Body of pancreas (tissue), 4 donors: ENCODE results near the gene METTL8. TPM values are rescaled to one million over a fixed set of nuclear protein-coding genes. Genes with fewer than 3 reads are reported as not detected.

Experiments used
- ATAC-seq: fragments of 150-250 bp; one replicate; pipeline ENCODE4 v1.9.1; 2016
- DNase-seq, 4 donors: peaks; one replicate each; pipeline ENCODE4 v3.0.0-alpha.2; 2019
- H3K27ac ChIP-seq, 4 donors: fragments of 200-600 bp; sonication (generic); 1 replicate in 3 of 4; 2 replicates in 1 of 4; pipeline versions ENCODE4 v1.5.1 to v1.6.1; 2016 to 2019; ENCODE audit warnings: mild to moderate bottlenecking in 1 of 4, mixed read lengths in 1 of 4, moderate library complexity in 1 of 4
- H3K27me3 ChIP-seq, 2 donors: fragments of 200-600 bp; sonication (generic); one replicate each; pipeline ENCODE4 v1.6.0; 2016; ENCODE audit warnings: mild to moderate bottlenecking in 1 of 2
- H3K36me3 ChIP-seq, 2 donors: fragments of 200-600 bp; sonication (generic); replicated peaks in 1 of 2; 2 replicates each; pipeline ENCODE4 v1.5.1; 2016; ENCODE audit warnings: low read depth in 2 of 2; ENCODE audit not compliant: insufficient read depth in 1 of 2
- H3K4me1 ChIP-seq: fragments of 200-600 bp; sonication (generic); one replicate; pipeline ENCODE4 v1.6.0; 2016
- H3K4me3 ChIP-seq, 2 donors: fragments of 200-600 bp; sonication (generic); 1 replicate in 1 of 2; 2 replicates in 1 of 2; pipeline ENCODE4 v1.5.1; 2016 to 2019
- H3K9me3 ChIP-seq, 3 donors: fragments of 200-600 bp; sonication (generic); 1 replicate in 2 of 3; 2 replicates in 1 of 3; pipeline ENCODE4 v1.5.1; 2016
- POLR2A ChIP-seq, 3 donors: fragments of 450-650 bp; IDR thresholded peaks; one replicate each; pipeline ENCODE4 v1.6.1; 2016; ENCODE audit warnings: antibody characterized with exemption in 3 of 3, mild to moderate bottlenecking in 2 of 3
- WGBS, 2 donors: methylation state at CpG; one replicate each; pipeline ENCODE4 v1.1.5; 2017; 5-methylcytosine and 5-hydroxymethylcytosine counted together
- intact Hi-C: fragments of 100-400 bp; cut with DNase I; formaldehyde crosslinking; loops from one replicate; pipeline ENCODE4 v1.15.1; 2023
- total RNA-seq, 2 donors: library from RNA; depleted of rRNA; stranded (reverse); fragments of >200 nt; gene quantifications; one replicate each; pipeline ENCODE4 v1.1.0, GENCODE V29; 2016
- TF ChIP-seq, protein P1 (sequence below), 7 experiments: fragments of 450-650 bp in 4 of 7; fragments of 200-600 bp in 3 of 7; sonication (generic) in 3 of 7; IDR thresholded peaks; one replicate each; pipeline ENCODE4 v1.5.1; 2016 to 2019; ENCODE audit warnings: antibody characterized with exemption in 7 of 7

Gene METTL8
- total RNA-seq, 2 donors from 2014 or later = 14.8 to 17.4 TPM

GRCh38 chr2:171348056-171348455 is 85.7 kb downstream of the METTL8 start:
- no peak for TF ChIP-seq POLR2A (IDR thresholded peaks at IDR 0.05)
- TF ChIP-seq, protein P1, sequence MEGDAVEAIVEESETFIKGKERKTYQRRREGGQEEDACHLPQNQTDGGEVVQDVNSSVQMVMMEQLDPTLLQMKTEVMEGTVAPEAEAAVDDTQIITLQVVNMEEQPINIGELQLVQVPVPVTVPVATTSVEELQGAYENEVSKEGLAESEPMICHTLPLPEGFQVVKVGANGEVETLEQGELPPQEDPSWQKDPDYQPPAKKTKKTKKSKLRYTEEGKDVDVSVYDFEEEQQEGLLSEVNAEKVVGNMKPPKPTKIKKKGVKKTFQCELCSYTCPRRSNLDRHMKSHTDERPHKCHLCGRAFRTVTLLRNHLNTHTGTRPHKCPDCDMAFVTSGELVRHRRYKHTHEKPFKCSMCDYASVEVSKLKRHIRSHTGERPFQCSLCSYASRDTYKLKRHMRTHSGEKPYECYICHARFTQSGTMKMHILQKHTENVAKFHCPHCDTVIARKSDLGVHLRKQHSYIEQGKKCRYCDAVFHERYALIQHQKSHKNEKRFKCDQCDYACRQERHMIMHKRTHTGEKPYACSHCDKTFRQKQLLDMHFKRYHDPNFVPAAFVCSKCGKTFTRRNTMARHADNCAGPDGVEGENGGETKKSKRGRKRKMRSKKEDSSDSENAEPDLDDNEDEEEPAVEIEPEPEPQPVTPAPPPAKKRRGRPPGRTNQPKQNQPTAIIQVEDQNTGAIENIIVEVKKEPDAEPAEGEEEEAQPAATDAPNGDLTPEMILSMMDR (IDR thresholded peaks at IDR 0.05) = no peak
- ATAC-seq = no peak
- no peak overlapping the region for H3K27ac ChIP-seq
- intact Hi-C loops = no loop called here
- WGBS, 2 donors = 29 to 68% methylated on average over 1 of the region's 1 CpG
- no peak for DNase-seq
- no peaks in the 10 kb centered on the region for H3K27me3 ChIP-seq
- no peaks in the 10 kb centered on the region for H3K4me1 ChIP-seq
- no peak overlapping the region for H3K4me3 ChIP-seq
- no peaks in the 10 kb centered on the region for H3K36me3 ChIP-seq
- H3K9me3 ChIP-seq = no peaks in the 10 kb centered on the region

DNA sequence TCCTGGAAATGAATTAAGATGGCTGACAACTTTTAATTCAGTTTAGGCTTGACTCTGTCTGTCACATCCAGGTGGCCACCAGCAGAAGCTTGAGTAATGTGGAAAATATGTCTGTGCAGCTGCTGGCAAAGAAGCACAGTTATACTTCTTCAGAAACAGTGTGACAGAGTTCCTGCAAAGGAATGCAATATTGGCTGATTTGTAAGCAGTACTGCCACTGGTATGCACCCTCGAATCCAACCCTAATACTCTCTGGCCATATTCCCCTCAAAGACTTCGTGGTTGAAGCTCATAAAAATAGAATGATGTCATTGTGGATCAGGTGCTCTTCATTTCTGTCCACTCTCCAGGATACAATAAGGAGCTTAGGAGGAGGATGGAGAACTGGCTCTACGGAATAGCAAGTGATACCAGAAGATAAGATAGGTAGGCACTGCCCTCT is 86.2 kb downstream of the METTL8 start:
- no peaks in the 10 kb centered on the region for H3K36me3 ChIP-seq
- H3K4me1 ChIP-seq = no peaks in the 10 kb centered on the region
- DNase-seq (peak in 1 of 4 donors; percentile 3), ATAC-seq (no peak)
- intact Hi-C loops = no loop called here
- H3K27me3 ChIP-seq = no peaks in the 10 kb centered on the region
- no peaks in the 10 kb centered on the region for H3K9me3 ChIP-seq
- no peak for TF ChIP-seq POLR2A (IDR thresholded peaks at IDR 0.05)
- TF ChIP-seq, protein P1 (IDR thresholded peaks at IDR 0.05) = no peak
- no peak overlapping the region for H3K27ac ChIP-seq
- whole genome bisulfite sequencing, 2 donors = 35 to 59% methylated on average over 3 of the region's 3 CpGs
- H3K4me3 ChIP-seq = no peak overlapping the region

DNA sequence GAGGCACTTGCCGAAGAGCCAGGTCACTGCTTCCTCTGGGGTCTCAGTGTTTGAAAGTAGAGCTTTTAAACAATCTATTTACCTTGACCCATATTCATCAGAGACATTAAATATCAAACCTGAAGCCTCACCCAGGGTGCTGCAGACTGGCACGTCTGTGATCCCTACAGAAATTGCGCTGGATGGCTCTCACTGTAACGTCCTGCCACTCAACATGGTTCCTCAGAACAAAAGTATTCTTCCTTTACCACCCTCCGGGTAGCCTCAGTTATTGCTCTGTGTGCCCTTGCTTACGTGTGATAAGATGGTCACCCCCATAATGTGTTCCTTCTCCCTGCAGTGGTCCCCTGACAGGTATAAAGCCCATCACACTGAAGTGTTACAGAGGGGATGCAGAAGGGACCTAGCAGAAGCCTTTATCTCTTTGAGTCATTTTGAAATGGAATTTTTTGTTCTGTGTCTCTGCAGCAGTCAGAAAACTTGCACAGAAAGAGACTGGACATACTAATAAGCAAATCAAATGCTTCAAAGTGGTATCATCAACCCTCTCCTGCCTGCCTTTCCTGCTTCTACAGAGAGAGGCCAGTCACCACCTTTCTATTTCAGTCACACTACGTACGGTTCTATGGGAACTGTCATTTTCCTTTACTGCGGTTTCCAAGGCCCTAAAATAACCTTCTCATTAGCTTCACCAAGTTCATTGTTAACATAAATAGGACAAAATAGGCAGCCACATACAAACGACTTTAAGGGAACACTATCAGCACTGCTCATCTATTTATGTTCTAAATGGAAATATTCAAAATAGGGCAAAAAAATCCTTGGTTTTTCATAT is 86.8 kb downstream of the METTL8 start:
- TF ChIP-seq POLR2A (IDR thresholded peaks at IDR 0.05) = no peak
- TF ChIP-seq, protein P1 (IDR thresholded peaks at IDR 0.05) = no peak
- ATAC-seq (no peak), DNase-seq (no peak)
- H3K36me3 ChIP-seq = no peaks in the 10 kb centered on the region
- H3K4me1 ChIP-seq = no peaks in the 10 kb centered on the region
- 71 to 72% methylated on average over 10 of the region's 10 CpGs for WGBS, 2 donors
- no peak overlapping the region for H3K27ac ChIP-seq
- H3K9me3 ChIP-seq = no peaks in the 10 kb centered on the region
- no peaks in the 10 kb centered on the region for H3K27me3 ChIP-seq
- intact Hi-C loops = no loop called here
- H3K4me3 ChIP-seq = no peak overlapping the region

- Histone ChIP-seq H3K27ac (no peak overlapping the region), H3K9me3 (no peaks in the 10 kb centered on the region), H3K27me3 (no peaks in the 10 kb centered on the region), H3K4me1 (no peaks in the 10 kb centered on the region), H3K36me3 (no peaks in the 10 kb centered on the region), H3K4me3 (no peak overlapping the region)
- no peak for DNase-seq
- TF ChIP-seq, protein P1 (IDR thresholded peaks at IDR 0.05) = no peak
- no peak for TF ChIP-seq POLR2A (IDR thresholded peaks at IDR 0.05)
- no peak for ATAC-seq
- 96% methylated on average over 3 of the region's 3 CpGs for WGBS, 2 donors
- intact Hi-C loops = no loop called here
These were observed 87.6 kb downstream of the METTL8 start for GRCh38 chr2:171345971-171346722.
